ENCODE data around the gene GOLGA8K.
"Not testable (repeated sequence)": the region's sequence is repeated elsewhere in the genome, so short reads cannot be mapped to it uniquely, and the experiment has no call there.

DNA sequence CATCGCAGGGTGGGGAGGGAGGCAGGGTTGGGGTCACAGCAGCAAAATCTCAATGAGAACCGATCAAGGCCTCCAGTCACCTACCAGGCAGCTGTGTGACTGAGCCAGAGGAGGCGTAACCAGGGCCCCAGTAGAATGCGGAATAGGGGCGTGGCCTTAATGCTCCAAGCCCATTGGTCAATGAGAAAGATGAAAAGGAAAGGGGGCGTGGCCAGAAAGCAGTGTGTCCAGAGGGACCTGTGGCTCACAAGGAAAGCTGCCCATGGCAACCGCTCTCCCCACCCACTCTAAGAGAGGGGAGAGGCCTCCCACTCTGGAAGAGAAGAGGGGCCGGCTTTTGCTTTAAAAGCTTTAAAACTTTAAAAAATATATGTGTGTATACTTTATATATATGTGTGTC, at the start of gene GOLGA8K:
- TF ChIP-seq, protein P1, sequence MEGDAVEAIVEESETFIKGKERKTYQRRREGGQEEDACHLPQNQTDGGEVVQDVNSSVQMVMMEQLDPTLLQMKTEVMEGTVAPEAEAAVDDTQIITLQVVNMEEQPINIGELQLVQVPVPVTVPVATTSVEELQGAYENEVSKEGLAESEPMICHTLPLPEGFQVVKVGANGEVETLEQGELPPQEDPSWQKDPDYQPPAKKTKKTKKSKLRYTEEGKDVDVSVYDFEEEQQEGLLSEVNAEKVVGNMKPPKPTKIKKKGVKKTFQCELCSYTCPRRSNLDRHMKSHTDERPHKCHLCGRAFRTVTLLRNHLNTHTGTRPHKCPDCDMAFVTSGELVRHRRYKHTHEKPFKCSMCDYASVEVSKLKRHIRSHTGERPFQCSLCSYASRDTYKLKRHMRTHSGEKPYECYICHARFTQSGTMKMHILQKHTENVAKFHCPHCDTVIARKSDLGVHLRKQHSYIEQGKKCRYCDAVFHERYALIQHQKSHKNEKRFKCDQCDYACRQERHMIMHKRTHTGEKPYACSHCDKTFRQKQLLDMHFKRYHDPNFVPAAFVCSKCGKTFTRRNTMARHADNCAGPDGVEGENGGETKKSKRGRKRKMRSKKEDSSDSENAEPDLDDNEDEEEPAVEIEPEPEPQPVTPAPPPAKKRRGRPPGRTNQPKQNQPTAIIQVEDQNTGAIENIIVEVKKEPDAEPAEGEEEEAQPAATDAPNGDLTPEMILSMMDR (IDR thresholded peaks at IDR 0.05; ENCODE audit: insufficient read depth, low read length, poor library complexity, severe bottlenecking) = not testable (repeated sequence)
- TF ChIP-seq EZH2phosphoT487 (conservative IDR thresholded peaks at IDR 0.05; ENCODE audit: low read length) = not testable (repeated sequence)

All from SU-DHL-6 (cell line).